OCI-M1 (cell line): ENCODE data around the gene TTC7B.

Experiments
- DNase-seq: peaks from one replicate; lab custom pipeline; 2025; lab: John Stamatoyannopoulos, UW

TTC7B gene

GRCh38 chr14:90740081-90740480 is 76.1 kb downstream of the TTC7B start:
- DNase-seq = no peak

GRCh38 chr14:90739318-90740068 is 76.7 kb downstream of the TTC7B start:
- DNase-seq = no peak

DNA sequence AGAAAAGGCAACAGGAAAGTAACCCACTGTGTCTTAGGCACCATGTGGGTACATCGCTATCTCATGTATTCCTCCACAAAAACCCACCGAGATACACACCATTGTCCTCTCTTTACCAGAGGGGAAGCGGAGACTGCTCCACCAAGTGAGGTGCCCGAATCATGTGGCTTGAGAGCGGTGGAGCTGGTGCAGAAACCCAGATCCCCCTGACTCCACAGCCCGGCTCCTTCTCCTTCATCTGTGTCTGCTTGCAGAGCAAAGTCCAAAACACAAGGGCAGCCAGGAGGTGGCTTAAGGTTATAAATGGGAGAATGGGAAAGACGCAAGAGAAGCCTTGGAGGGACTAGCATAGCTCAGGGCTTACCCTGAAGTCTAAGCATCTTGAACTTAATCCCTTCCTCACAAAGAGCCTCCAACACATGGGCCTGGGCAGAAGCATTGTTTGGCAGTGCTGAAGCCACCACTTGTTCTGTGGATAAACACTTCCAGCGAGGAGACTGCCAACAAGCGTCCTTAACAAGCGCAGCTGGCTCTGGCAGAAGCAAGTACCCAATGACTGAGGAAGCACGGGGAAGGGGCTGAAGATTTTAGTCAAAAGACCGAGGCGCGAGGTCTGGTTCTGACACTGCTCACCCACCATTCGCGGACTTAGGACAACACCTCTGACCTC is 83.0 kb downstream of the TTC7B start:
- DNase-seq = no peak

DNA sequence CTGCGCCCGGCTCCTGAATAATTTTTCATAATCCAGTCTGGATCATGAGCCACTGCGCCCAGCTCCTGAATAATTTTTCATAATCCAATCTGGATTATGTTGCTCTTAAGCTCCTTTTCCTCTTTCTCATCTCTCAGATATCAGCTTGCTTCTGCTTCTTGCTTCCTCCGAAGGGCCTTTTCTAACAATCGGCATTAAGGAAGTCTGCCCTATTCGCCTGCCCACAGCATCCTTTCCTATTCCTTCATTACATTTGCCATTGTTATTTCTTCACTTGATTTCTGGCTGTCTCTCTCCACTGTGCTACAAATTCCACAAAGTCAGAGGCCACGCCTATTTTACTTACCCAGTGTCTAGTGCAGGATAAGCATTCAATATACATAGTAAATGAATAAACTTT is 83.5 kb downstream of the TTC7B start:
- no peak for DNase-seq

GRCh38 chr14:90732139-90732538 is 84.1 kb downstream of the TTC7B start:
- DNase-seq = peak; percentile 14

GRCh38 chr14:90731487-90731886 is 84.7 kb downstream of the TTC7B start:
- DNase-seq = no peak

DNA sequence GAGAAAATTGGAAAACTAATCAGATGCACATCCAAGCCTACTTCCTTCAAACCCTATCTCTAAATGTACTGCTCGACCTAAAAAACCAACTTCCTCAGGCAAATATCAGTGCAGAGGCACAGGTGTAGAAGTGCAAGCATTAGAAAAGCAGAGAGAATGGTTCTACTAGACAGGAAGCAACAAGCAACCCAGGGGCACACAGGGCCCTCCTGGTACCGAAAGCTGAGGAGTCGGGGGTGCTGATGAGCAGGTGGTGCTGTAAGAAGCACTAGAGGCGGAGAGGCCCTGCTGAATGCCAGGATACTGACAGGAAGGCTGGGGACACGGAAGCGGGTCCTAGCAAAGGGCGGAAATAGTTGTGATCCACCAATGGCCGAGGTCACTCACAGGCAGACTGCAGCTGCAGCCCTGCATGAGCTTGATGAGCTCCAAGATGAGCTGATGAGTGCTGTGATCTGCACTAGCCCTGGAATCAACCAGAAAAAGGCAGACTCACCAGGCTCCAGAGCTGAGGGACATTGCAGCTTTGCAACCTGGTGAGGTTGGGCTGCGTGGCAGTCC is 85.9 kb downstream of the TTC7B start:
- DNase-seq = no peak

DNA sequence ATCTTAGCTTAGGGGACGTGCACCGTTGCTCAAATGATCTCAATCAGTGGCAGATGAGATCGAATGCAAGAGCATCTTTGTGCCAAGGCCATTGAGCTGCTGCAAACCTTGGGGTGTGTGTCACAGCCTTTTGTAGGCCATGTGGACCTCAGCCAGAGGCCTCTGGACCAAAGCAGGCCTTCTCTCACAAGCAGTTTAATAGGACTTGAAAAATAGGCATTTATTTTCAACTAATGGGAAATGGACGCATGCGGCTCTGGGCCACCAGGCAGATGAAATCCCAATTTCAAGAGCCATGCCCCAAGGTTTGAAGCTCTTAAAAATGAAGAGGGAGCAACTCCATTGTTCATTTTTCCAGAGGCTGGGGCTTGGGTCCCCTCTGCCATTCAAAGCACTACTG is 87.3 kb downstream of the TTC7B start:
- DNase-seq = no peak

DNA sequence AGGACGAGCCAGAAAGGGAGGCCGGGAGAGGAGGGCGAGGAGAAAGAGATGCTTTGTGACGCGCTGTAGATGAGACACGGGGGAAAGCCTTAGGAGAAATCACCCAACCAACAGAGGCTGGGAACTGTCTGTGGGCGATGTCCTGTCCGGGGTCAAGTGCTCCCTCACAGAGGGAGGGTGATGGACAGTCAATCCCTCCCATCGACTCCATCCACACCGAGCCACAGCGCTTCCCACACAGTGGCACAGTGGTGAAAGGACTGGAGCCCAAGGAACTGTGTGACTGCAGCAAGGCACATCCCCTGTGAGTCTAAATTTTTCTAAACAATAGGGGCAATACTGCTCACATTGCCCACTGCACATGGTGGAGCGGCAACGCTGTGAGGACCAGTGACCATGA is 89.1 kb downstream of the TTC7B start:
- DNase-seq = no peak

GRCh38 chr14:90726656-90727055 is 89.6 kb downstream of the TTC7B start:
- DNase-seq = no peak

DNA sequence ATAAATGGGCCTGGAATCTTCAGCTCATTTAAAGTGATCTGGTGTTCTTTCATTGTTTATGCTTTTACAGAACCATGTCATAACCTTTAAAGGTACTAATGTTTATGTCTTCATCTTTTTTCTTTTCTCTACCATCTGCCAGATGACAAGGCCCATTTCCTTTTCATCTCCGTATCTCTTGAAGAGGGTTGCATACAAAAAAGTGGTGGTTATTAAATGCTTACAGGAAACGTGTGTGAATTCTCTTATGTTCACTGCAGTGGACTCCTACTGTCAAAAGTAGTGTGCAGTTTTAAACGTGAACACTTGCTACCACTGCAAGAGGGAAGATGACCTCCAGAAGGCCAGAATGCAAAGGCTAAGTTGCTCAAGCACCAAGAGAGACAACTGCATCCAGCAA is 91.4 kb downstream of the TTC7B start:
- no peak for DNase-seq

DNA sequence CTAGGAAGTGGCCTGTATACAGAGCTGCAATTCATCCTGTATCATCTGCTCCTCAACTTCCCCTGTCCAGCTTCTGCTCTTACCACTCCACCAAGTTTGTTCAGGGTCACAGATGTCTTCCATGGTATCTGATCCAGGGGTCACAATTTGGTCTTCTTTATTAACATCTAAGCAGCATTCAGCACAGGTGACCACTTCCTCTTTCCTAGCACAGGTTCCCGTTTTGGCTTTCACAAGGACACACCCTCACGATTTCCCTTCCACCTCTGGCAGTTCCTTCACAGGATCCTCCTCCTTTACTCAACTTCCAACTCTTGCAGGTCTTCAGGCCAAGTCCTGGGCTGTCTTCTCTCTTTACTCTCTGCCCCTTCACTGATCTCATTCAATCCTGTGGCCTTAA is 93.6 kb downstream of the TTC7B start:
- DNase-seq = peak; percentile 2

DNA sequence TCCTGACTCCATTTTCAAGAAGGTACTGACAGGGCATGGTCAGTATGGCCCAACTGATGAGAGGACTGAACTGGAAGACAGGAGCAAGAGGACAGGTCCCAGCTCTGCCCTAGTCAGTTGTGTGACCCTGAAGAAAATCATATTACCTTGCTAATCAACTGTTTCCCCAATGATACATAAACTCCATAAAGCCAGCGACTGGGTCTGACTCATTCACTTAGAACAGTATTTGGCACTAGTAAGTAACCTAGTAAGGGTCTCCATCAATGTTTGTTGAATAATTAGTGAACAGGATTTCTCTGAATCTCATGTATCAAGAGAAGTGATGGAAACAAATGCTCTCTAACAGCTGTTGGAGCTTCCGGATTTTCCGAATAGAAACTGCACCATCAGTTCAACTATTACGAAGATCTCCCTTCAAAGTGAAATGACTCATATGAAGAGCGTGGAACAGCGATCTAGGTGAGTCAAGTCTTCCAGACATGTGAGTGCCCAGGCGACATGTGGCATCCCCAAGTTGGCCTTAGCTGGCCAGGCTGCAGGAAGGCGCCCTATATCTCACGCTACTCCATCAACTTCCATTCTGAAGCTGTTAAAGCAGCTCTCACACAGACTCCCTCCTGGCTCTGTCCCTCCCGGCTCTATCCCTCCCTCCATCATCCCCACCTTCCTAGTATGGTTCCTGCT is 94.5 kb downstream of the TTC7B start:
- no peak for DNase-seq

GRCh38 chr14:90720832-90721231 is 95.4 kb downstream of the TTC7B start:
- DNase-seq = no peak

- DNase-seq = peak; percentile 75
Observed at GRCh38 chr14:90720336-90720735, 95.9 kb downstream of the TTC7B start.

GRCh38 chr14:90717916-90718315 is 98.3 kb downstream of the TTC7B start:
- no peak for DNase-seq

DNA sequence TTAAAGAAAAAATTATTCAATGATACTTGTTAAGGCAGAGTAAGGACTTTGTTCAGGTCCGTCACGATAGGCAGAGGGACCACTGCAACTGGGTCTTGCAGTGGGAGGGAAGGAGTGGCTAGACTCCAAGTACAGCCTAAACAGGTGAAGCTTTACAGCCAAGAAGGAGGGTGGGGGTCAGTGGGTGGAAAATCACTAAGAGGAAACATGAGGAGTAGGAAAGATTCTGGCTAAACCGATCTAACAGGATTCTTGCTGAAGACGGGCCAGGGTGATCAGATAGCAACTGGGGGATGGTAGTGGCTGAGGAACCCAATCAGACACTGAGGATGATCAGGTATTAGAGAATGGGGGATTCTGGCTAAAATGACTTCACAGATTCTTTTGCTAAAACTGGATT is 100.2 kb downstream of the TTC7B start:
- no peak for DNase-seq

DNA sequence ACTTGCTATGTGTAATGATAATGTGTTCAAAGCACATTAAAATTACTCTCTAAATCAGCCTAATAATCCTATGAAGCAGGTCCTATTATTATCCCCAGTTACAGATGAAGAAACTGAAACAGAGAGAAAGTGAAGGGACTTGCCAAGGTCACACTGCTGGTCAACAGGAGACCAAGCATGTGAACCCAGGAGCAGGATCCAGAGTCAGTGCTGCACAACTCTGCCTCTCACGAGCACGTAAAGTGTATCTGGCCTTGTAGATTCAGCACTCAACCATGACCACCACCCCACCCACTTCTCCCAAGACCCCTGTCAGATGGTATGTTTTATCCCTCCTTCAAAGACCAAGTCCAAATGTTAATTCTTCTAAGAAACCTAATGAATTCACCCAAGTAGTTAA is 100.7 kb downstream of the TTC7B start:
- no peak for DNase-seq

DNA sequence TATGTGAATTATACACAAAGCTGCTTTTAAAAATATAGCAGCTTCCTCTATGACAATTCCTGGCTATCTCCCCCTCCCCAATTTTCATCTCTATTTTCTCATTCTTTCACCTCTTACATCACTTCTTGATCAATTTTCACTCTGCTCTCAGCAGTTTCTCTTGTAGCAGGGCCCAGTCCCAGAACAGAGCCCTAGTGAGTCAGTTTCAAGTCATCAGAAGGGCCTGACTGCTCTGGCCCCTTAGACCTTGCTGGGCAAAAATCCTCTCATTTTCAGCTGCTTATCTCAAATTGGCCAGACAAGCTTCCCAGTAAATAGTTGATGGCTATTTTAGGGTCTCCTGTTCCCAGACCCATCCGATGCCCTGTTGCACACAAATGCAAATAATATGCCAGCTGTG is 101.4 kb downstream of the TTC7B start:
- no peak for DNase-seq

DNA sequence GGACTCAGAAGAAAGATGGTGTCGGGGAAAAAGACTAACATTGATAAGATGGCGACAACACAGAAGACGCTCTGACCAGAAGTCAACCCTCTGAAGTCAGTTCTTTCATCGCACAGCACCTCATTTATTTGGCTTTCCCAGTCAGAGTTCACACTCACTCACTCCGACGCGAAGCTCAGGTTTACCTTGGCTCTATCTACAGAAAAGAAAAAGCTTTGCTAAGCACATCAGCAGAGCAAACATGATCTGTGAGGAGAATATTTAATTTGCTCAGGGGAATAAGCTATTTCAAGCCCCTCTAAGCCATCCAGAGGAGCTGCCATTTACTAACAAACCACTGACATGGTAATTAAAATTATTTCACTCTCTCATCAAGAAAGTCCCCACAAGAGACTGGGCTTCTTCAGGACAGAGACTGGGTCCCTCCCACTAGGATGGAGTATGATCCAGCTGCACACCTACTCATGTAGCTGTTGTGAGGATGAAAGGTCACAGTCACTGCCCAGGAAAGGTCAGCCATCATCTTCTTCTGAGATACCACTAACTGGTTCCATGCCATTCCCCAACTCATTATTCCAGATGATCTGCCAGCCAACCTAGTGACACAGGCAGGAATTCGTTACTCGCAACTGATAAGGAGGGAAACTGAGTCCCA is 111.4 kb downstream of the TTC7B start:
- no peak for DNase-seq

DNA sequence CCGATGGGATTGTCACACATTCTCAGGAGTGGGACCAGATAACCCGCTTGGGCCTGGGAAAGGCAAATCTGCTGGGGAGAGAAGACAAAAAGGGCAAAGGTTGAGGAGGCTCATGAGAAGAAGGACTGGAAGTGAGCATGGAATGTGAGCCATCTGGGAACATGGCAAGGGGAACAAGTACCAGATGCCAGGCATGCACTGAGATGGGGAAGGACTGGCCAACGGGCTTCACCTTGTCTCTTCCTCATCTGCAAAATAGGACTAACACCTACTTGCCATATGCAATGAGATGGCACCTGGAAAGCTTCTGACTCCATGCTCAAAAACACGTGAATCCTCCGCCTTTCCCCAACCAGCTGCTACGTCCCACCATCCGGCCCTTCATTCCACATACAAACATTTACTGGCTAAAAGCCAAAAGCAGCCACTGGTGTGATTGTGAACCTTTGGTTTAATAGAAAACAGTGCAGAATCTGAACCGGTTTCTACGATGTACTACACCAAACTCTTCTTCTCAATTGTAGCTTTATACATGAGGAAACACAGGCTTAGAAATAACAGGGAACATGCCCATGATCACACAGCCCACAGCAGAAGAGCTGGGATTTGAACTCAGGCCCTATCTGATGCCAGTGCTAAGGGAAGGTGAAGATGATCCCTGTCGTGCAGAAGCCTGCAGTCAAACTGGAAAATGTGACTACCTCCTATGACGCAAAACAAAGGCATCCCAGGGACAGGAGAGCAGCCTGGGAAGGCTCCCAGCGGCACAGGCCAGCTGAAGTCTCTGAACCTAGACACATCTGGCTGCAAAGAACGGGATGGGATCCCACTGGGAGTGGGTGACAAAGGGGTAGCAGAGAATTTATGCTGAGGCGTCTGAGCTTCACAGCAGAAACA is 112.1 kb downstream of the TTC7B start:
- DNase-seq = no peak
